Body of pancreas (tissue), 4 donors: ENCODE measurements around the gene SBK1.

Source experiments
- POLR2A ChIP-seq, 3 donors: fragments of 450-650 bp; IDR thresholded peaks; one replicate each; pipeline ENCODE4 v1.6.1; 2016; ENCODE audit warnings: antibody characterized with exemption in 3 of 3, mild to moderate bottlenecking in 2 of 3
- TF ChIP-seq, protein P1 (sequence below), 7 experiments: fragments of 450-650 bp in 4 of 7; fragments of 200-600 bp in 3 of 7; sonication (generic) in 3 of 7; IDR thresholded peaks; one replicate each; pipeline ENCODE4 v1.5.1; 2016 to 2019; ENCODE audit warnings: antibody characterized with exemption in 7 of 7

DNA sequence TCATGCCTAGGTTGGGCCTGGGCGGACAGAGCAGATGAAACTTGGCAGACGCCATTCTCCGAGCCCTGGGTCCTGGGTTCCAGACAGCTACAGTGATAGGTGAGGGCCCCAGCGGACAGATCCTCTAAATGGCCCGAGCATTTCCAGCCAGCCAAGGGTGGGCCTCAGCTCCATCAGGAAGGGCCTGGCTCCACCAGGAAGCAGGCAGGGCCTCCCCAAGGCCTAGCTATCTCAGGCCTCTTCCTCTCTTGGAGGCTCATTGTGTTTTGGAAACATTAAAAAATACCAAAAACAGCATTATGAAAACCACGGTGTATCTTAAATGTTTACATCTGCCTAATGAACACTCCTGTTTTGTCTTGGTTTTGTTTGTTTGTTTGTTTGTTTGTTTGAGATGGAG, 38.2 kb upstream of the SBK1 start:
- TF ChIP-seq, protein P1, sequence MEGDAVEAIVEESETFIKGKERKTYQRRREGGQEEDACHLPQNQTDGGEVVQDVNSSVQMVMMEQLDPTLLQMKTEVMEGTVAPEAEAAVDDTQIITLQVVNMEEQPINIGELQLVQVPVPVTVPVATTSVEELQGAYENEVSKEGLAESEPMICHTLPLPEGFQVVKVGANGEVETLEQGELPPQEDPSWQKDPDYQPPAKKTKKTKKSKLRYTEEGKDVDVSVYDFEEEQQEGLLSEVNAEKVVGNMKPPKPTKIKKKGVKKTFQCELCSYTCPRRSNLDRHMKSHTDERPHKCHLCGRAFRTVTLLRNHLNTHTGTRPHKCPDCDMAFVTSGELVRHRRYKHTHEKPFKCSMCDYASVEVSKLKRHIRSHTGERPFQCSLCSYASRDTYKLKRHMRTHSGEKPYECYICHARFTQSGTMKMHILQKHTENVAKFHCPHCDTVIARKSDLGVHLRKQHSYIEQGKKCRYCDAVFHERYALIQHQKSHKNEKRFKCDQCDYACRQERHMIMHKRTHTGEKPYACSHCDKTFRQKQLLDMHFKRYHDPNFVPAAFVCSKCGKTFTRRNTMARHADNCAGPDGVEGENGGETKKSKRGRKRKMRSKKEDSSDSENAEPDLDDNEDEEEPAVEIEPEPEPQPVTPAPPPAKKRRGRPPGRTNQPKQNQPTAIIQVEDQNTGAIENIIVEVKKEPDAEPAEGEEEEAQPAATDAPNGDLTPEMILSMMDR (IDR thresholded peaks at IDR 0.05) = no peak
- TF ChIP-seq POLR2A (IDR thresholded peaks at IDR 0.05) = no peak
